ENCODE data around the gene OCA2. TPM values are rescaled to one million over a fixed set of nuclear protein-coding genes. Genes with fewer than 3 reads are reported as not detected.

OCA2 gene
- total RNA-seq, 1 donor from 2014 or later, result 0.25 TPM

DNA sequence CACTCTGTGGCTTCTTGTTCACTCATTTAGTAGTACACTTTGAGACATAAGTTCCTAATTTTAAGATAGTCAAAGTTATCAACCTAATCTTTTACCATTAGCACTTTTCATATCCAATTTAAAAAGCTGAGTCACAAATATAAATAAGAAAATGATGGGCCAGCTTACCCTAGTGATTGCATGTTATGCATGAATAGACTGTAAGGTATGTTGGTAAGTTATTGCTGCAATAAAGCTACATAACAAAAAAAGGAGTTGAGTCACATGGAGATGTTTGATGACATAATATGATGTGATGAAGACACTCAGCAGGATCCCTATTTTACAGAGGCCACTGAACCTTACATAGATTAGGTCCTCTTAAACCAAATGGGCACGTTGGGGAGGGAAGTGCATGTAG lies 161.3 kb downstream of the OCA2 start:
- Histone ChIP-seq H3K27ac (no peak overlapping the region), H3K4me3 (no peak overlapping the region), H3K4me1 (no peaks in the 10 kb centered on the region), H3K36me3 (no peaks in the 10 kb centered on the region), H3K9me3 (peaks cover 3% of the 10 kb centered on the region), H3K27me3 (no peaks in the 10 kb centered on the region)
- no peak for DNase-seq (ENCODE audit: extremely low spot score in 2 of 2)
- intact Hi-C loops (cut with DNase I), result no loop called here
- TF ChIP-seq POLR2AphosphoS5 (IDR thresholded peaks at IDR 0.05; ENCODE audit: insufficient read depth in 1 of 2, low read depth in 1 of 2) (no peak), POLR2A (IDR thresholded peaks at IDR 0.05) (no peak)
- TF ChIP-seq, protein P1, sequence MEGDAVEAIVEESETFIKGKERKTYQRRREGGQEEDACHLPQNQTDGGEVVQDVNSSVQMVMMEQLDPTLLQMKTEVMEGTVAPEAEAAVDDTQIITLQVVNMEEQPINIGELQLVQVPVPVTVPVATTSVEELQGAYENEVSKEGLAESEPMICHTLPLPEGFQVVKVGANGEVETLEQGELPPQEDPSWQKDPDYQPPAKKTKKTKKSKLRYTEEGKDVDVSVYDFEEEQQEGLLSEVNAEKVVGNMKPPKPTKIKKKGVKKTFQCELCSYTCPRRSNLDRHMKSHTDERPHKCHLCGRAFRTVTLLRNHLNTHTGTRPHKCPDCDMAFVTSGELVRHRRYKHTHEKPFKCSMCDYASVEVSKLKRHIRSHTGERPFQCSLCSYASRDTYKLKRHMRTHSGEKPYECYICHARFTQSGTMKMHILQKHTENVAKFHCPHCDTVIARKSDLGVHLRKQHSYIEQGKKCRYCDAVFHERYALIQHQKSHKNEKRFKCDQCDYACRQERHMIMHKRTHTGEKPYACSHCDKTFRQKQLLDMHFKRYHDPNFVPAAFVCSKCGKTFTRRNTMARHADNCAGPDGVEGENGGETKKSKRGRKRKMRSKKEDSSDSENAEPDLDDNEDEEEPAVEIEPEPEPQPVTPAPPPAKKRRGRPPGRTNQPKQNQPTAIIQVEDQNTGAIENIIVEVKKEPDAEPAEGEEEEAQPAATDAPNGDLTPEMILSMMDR (IDR thresholded peaks at IDR 0.05), result no peak

DNA sequence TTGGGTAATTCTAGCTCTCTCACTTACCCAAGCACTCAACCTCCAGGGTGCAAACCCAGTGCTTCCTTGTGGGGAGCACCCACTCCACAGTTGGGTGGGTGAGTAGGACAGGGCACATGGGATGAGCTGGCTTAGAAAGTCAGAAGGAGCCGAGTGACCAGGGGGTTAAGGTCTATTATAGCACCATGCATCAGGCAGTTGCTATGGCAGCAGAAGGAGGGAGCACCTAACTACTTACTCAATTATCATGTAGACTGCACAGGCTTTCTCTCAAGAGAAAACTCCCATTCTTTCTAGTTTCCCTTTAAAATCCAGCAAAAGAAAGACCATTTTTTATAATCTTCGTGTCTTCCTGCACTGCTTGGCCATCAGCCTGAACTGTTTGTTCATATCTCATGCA lies 163.0 kb downstream of the OCA2 start:
- TF ChIP-seq, protein P1 (IDR thresholded peaks at IDR 0.05), result no peak
- TF ChIP-seq POLR2A (IDR thresholded peaks at IDR 0.05), result no peak
- TF ChIP-seq POLR2AphosphoS5 (IDR thresholded peaks at IDR 0.05; ENCODE audit: insufficient read depth in 1 of 2, low read depth in 1 of 2), result no peak
- H3K4me3 ChIP-seq, result no peak overlapping the region
- no peaks in the 10 kb centered on the region for H3K36me3 ChIP-seq
- H3K27ac ChIP-seq, result no peak overlapping the region
- no peaks in the 10 kb centered on the region for H3K27me3 ChIP-seq
- H3K4me1 ChIP-seq, result no peaks in the 10 kb centered on the region
- no peak for DNase-seq (ENCODE audit: extremely low spot score in 2 of 2)
- intact Hi-C loops (cut with DNase I), result no loop called here
- H3K9me3 ChIP-seq, result peaks cover 13% of the 10 kb centered on the region

DNA sequence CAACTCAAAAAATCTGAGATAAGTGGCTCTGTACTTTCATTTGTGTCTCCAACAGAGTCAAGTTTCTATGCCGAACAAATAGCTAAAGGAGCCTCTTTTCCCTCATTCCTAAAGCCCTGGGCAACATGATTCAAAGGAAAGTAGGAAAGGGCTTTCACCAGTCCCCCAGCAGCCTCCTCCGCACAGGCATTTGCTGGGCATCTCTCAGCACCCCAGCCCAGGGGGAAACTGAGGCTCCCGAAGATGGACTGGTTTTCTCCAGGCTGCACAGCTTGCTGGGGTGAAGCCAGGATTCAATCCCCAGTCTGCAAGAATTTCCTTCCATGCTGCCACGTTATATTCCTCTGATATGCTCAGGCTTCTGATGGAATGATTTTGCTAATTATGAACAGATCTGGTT lies 163.8 kb downstream of the OCA2 start:
- no peak for TF ChIP-seq POLR2A (IDR thresholded peaks at IDR 0.05)
- no peak for TF ChIP-seq POLR2AphosphoS5 (IDR thresholded peaks at IDR 0.05; ENCODE audit: insufficient read depth in 1 of 2, low read depth in 1 of 2)
- TF ChIP-seq, protein P1 (IDR thresholded peaks at IDR 0.05), result no peak

DNA sequence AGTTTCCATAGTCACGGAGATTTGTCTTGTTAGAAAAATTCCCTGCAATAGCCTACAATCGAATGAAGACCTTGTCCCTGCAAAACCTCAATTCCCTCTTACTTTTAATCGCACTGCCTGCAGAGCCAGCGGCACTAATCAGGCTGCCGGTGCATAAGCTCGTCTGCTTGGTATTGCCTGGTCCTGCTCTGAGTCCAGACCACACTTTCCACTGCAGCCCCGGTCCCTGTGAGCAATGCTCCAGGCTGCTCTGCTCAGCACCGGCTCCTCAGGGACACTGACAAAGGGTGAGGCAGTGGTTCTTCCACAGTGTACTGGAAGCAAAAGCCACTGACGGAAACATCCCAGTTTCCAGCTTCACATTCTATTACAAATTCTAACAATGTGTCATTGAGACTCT lies 164.3 kb downstream of the OCA2 start:
- TF ChIP-seq POLR2A (IDR thresholded peaks at IDR 0.05) (no peak), POLR2AphosphoS5 (IDR thresholded peaks at IDR 0.05; ENCODE audit: insufficient read depth in 1 of 2, low read depth in 1 of 2) (no peak)
- TF ChIP-seq, protein P1 (IDR thresholded peaks at IDR 0.05), result no peak
- Histone ChIP-seq H3K27me3 (no peaks in the 10 kb centered on the region), H3K27ac (no peak overlapping the region), H3K36me3 (no peaks in the 10 kb centered on the region), H3K4me1 (no peaks in the 10 kb centered on the region), H3K9me3 (peaks cover 13% of the 10 kb centered on the region), H3K4me3 (no peak overlapping the region)
- intact Hi-C loops (cut with DNase I), result no loop called here
- DNase-seq (ENCODE audit: extremely low spot score in 2 of 2), result no peak

More for the DNA sequence above, 163.8 kb downstream of the OCA2 start:
- H3K27ac ChIP-seq, result no peak overlapping the region
- H3K27me3 ChIP-seq, result no peaks in the 10 kb centered on the region
- no peaks in the 10 kb centered on the region for H3K36me3 ChIP-seq
- peaks cover 13% of the 10 kb centered on the region for H3K9me3 ChIP-seq
- H3K4me3 ChIP-seq, result no peak overlapping the region
- intact Hi-C loops (cut with DNase I), result no loop called here
- H3K4me1 ChIP-seq, result no peaks in the 10 kb centered on the region
- no peak for DNase-seq (ENCODE audit: extremely low spot score in 2 of 2)

DNA sequence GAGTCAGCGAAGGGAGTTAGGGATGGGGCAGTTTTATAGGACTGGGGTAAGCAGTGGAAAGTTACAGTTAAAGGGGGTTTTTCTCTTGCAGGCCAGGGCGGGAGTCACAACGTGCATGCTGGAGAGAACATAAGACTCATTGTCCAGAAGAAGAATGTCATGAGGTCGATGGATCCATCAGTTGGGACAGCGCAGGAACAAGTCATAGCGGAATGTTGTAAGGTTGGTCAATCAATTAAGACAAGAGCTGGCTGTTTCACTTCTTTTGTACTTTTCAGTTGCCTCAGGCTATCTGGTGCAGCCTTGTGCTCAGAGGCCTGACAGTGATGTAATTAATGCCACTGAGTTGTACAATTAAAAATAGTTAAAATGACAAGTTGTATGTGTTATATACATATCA lies 165.6 kb downstream of the OCA2 start:
- Histone ChIP-seq H3K9me3 (peaks cover 13% of the 10 kb centered on the region), H3K4me3 (no peak overlapping the region), H3K4me1 (no peaks in the 10 kb centered on the region), H3K36me3 (no peaks in the 10 kb centered on the region), H3K27me3 (no peaks in the 10 kb centered on the region), H3K27ac (no peak overlapping the region)
- no peak for TF ChIP-seq POLR2AphosphoS5 (IDR thresholded peaks at IDR 0.05; ENCODE audit: insufficient read depth in 1 of 2, low read depth in 1 of 2)
- TF ChIP-seq, protein P1 (IDR thresholded peaks at IDR 0.05), result no peak
- no peak for TF ChIP-seq POLR2A (IDR thresholded peaks at IDR 0.05)
- intact Hi-C loops (cut with DNase I), result no loop called here
- DNase-seq (ENCODE audit: extremely low spot score in 2 of 2), result no peak

Data from vagina (tissue), 2 donors.